Transverse colon (tissue), 4 donors: ENCODE results near the gene RPS27L. TPM values are rescaled to one million over a fixed set of nuclear protein-coding genes. Genes with fewer than 3 reads are reported as not detected.

Source experiments
- DNase-seq: peaks from one replicate; pipeline ENCODE4 v3.0.0-alpha.2; 2019
- H3K27ac ChIP-seq, 4 donors: fragments of 200-600 bp; sonication (generic); 2 replicates each; pipeline ENCODE4 v1.5.1; 2016 to 2018; ENCODE audit warnings: inconsistent platforms in 4 of 4
- H3K27me3 ChIP-seq: fragments of 200-600 bp; sonication (generic); 2 replicates; pipeline ENCODE4 v1.5.1; 2017; ENCODE audit warnings: inconsistent platforms
- H3K36me3 ChIP-seq, 4 donors: fragments of 200-600 bp; sonication (generic); 2 replicates each; pipeline ENCODE4 v1.5.1; 2017 to 2019; ENCODE audit warnings: inconsistent platforms in 4 of 4
- H3K4me1 ChIP-seq, 4 donors: fragments of 200-600 bp; sonication (generic); 2 replicates each; pipeline ENCODE4 v1.5.1; 2017 to 2020; ENCODE audit warnings: inconsistent platforms in 4 of 4
- H3K4me3 ChIP-seq, 4 donors: fragments of 200-600 bp; sonication (generic); 1 replicate in 1 of 4; 2 replicates in 3 of 4; pipeline versions ENCODE4 v1.5.1 to v1.6.1; 2017 to 2019; ENCODE audit warnings: inconsistent platforms in 4 of 4
- H3K9me3 ChIP-seq, 2 donors: fragments of 200-600 bp; sonication (generic); 2 replicates each; pipeline ENCODE4 v1.5.1; 2017 to 2019; ENCODE audit warnings: inconsistent platforms in 2 of 2
- CTCF ChIP-seq, 5 experiments: fragments of 200-600 bp in 3 of 5; fragments of 450-650 bp in 2 of 5; sonication (generic) in 3 of 5; IDR thresholded peaks; 1 replicate in 2 of 5; 2 replicates in 3 of 5; pipeline ENCODE4 v1.5.1; 2016 to 2017; ENCODE audit warnings: antibody characterized with exemption in 5 of 5, inconsistent platforms in 3 of 5, mild to moderate bottlenecking in 2 of 5, moderate library complexity in 1 of 5
- EP300 ChIP-seq: sonication (generic); formaldehyde crosslinking; IDR thresholded peaks from one replicate; pipeline ENCODE4 v1.6.1; 2017; ENCODE audit warnings: antibody characterized with exemption, low read depth
- POLR2A ChIP-seq: fragments of 450-650 bp; IDR thresholded peaks from one replicate; pipeline ENCODE4 v1.6.1; 2016; ENCODE audit warnings: antibody characterized with exemption, mild to moderate bottlenecking, moderate library complexity
- POLR2AphosphoS5 ChIP-seq, 3 donors: sonication (generic); formaldehyde crosslinking; IDR thresholded peaks; one replicate each; pipeline ENCODE4 v1.6.1; 2016; ENCODE audit warnings: antibody characterized with exemption in 3 of 3
- WGBS, 2 donors: methylation state at CpG; one replicate each; pipeline ENCODE4 v1.1.5; 2018; ENCODE audit warnings: low coverage in 1 of 2; 5-methylcytosine and 5-hydroxymethylcytosine counted together
- in situ Hi-C, 4 donors: fragments of 200-750 bp; cut with MboI; loops; one replicate each; pipeline versions ENCODE4 v1.15.0 to v1.15.1; 2017; ENCODE audit warnings: low sequenced_read_pairs in 3 of 4, low pct_ligation_motif_present in 1 of 4, low pct_unique_long_range_greater_than_20kb in 1 of 4
- intact Hi-C: fragments of 100-400 bp; cut with DNase I; formaldehyde crosslinking; loops from one replicate; pipeline ENCODE4 v1.15.1; 2023; ENCODE audit warnings: low total_unique reads
- total RNA-seq, 4 donors: library from RNA; depleted of rRNA; stranded (reverse); fragments of >200 nt; gene quantifications; one replicate each; pipeline ENCODE4 v1.1.0, GENCODE V29; 2016

The RPS27L gene
- total RNA-seq, 4 donors from 2014 or later = 4.5 to 143 (median 58.5) TPM

GRCh38 chr15:63191895-63192618 lies 34.8 kb upstream of the RPS27L start:
- no peaks in the 10 kb centered on the region for H3K27me3 ChIP-seq
- intact Hi-C loops = no loop called here
- in situ Hi-C loops = no loop called here
- peak overlapping the region in 1 of 4 donors; percentile 98 for H3K4me3 ChIP-seq
- H3K27ac ChIP-seq = peak overlapping the region; percentile 48 to 92 (median 88)
- WGBS, 2 donors = 54 to 65% methylated on average over 3 of the region's 3 CpGs
- peaks cover 4 to 59% (median 45%) of the 10 kb centered on the region in 4 donors for H3K4me1 ChIP-seq
- no peak for TF ChIP-seq EP300
- TF ChIP-seq CTCF (IDR thresholded peaks at IDR 0.05) = no peak
- TF ChIP-seq POLR2A = no peak
- TF ChIP-seq POLR2AphosphoS5 (IDR thresholded peaks at IDR 0.05) = peak in 1 of 3 donors; percentile 25
- DNase-seq = peak; percentile 19
- no peaks in the 10 kb centered on the region for H3K9me3 ChIP-seq
- H3K36me3 ChIP-seq = no peaks in the 10 kb centered on the region

GRCh38 chr15:63190769-63191649 lies 33.7 kb upstream of the RPS27L start:
- 55 to 56% methylated on average over 3 of the region's 3 CpGs for WGBS, 2 donors
- Histone ChIP-seq H3K9me3 (no peaks in the 10 kb centered on the region), H3K4me1 (peaks cover under 1 to 51% (median 38%) of the 10 kb centered on the region in 4 donors), H3K27ac (peak overlapping the region; percentile 85 to 92 (median 90)), H3K27me3 (no peaks in the 10 kb centered on the region), H3K36me3 (no peaks in the 10 kb centered on the region), H3K4me3 (peak overlapping the region in 3 of 4 donors; percentile 85 to 98 (median 85))
- TF ChIP-seq POLR2A (no peak), CTCF (IDR thresholded peaks at IDR 0.05) (peak in 1 of 5 experiments; percentile 12)
- in situ Hi-C loops = no loop called here
- intact Hi-C loops = no loop called here
- no peak for DNase-seq

- intact Hi-C loops = no loop called here
- no peak for DNase-seq
Measured at GRCh38 chr15:63189941-63190768, 32.9 kb upstream of the RPS27L start.

GRCh38 chr15:63188926-63189871 lies 31.9 kb upstream of the RPS27L start, which contains the start of gene RAB8B:
RAB8B (plus strand) TSS chr15:63189606; CDS start chr15:63189625, 19 bp downstream.
- Histone ChIP-seq H3K9me3 (no peaks in the 10 kb centered on the region), H3K4me3 (peak within 1 kb of the TSS; percentile 79 to 98 (median 85)), H3K4me1 (peaks cover 0 to 33% (median 23%) of the 10 kb centered on the region in 4 donors), H3K36me3 (no peaks in the 10 kb centered on the region), H3K27me3 (no peaks in the 10 kb centered on the region), H3K27ac (peak within 1 kb of the TSS; percentile 85 to 92 (median 90))
- peak; percentile 78 for TF ChIP-seq POLR2A
- TF ChIP-seq POLR2AphosphoS5 (IDR thresholded peaks at IDR 0.05) = peak; percentile 88 to 94 (median 94)
- TF ChIP-seq EP300 = no peak
- in situ Hi-C loops = no loop called here
- 1% methylated on average over 40 of the region's 77 CpGs; no CpG with 5 or more reads in 1 of the 2 donors for WGBS, 2 donors
- intact Hi-C loops = no loop called here
- DNase-seq = peak; percentile 99

More at GRCh38 chr15:63189941-63190768, 32.9 kb upstream of the RPS27L start:
- in situ Hi-C loops = no loop called here
- Histone ChIP-seq H3K36me3 (no peaks in the 10 kb centered on the region), H3K4me1 (peaks cover 0 to 42% (median 31%) of the 10 kb centered on the region in 4 donors), H3K9me3 (no peaks in the 10 kb centered on the region), H3K27me3 (no peaks in the 10 kb centered on the region), H3K4me3 (peak overlapping the region; percentile 79 to 98 (median 85)), H3K27ac (peak overlapping the region; percentile 85 to 92 (median 90))
- WGBS, 2 donors = 13 to 28% methylated on average over 5 to 10 of the region's 10 CpGs
- TF ChIP-seq EP300 = no peak
